GM23338 (cell line): ENCODE results near the gene PFN2. TPM values are rescaled to one million over a fixed set of nuclear protein-coding genes. Genes with fewer than 3 reads are reported as not detected.

Experiments used
- ATAC-seq: fragments of 200-7000 bp; cut with Tn5 transposase; 3 replicates; pipeline ENCODE4 v1.9.1; 2020
- DNase-seq: peaks from one replicate; pipeline ENCODE4 v3.0.0-alpha.2; 2015; ENCODE audit warnings: low spot score
- H2AFZ ChIP-seq: fragments of 200-600 bp; sonication (generic); 2 replicates; pipeline ENCODE4 v1.8.0; 2016; ENCODE audit warnings: antibody characterized with exemption, mild to moderate bottlenecking, moderate library complexity
- H3F3A ChIP-seq: fragments of 200-600 bp; sonication (generic); replicated peaks from 2 replicates; pipeline ENCODE4 v1.8.0; 2017; ENCODE audit warnings: antibody characterized with exemption, mixed run types, low read depth
- H3K27ac ChIP-seq: fragments of 200-600 bp; sonication (generic); 2 replicates; pipeline ENCODE4 v1.6.1; 2016; ENCODE audit warnings: low read depth
- H3K27me3 ChIP-seq: fragments of 200-600 bp; sonication (generic); 2 replicates; pipeline ENCODE4 v1.8.0; 2016; ENCODE audit warnings: mild to moderate bottlenecking, mixed run types, moderate library complexity; ENCODE audit not compliant: insufficient read depth
- H3K36me3 ChIP-seq: fragments of 200-600 bp; sonication (generic); 2 replicates; pipeline ENCODE4 v1.8.0; 2016; ENCODE audit warnings: mild to moderate bottlenecking; ENCODE audit not compliant: insufficient read depth
- H3K4me1 ChIP-seq: fragments of 200-600 bp; sonication (generic); 2 replicates; pipeline ENCODE4 v1.8.0; 2016; ENCODE audit warnings: mild to moderate bottlenecking, moderate library complexity; ENCODE audit not compliant: insufficient read depth
- H3K4me2 ChIP-seq: fragments of 200-600 bp; sonication (generic); 2 replicates; pipeline ENCODE4 v1.7.1; 2017; ENCODE audit warnings: mixed run types
- H3K4me3 ChIP-seq: fragments of 200-600 bp; sonication (generic); 2 replicates; pipeline ENCODE4 v1.6.1; 2016; ENCODE audit warnings: mixed run types
- H3K79me2 ChIP-seq: fragments of 200-600 bp; sonication (generic); replicated peaks from 2 replicates; pipeline ENCODE4 v1.8.0; 2017; ENCODE audit warnings: mild to moderate bottlenecking; ENCODE audit not compliant: insufficient read depth
- H3K9me2 ChIP-seq: fragments of 200-600 bp; sonication (generic); 2 replicates; pipeline ENCODE4 v1.8.0; 2017; ENCODE audit not compliant: insufficient read depth
- H4K20me1 ChIP-seq: fragments of 200-600 bp; sonication (generic); replicated peaks from 2 replicates; pipeline ENCODE4 v1.8.0; 2017; ENCODE audit warnings: mild to moderate bottlenecking; ENCODE audit not compliant: insufficient read depth
- H3K27ac Mint-ChIP-seq: 2 replicates; pipeline ENCODE4 v1.8.0; 2020; ENCODE audit warnings: inconsistent platforms, mild to moderate bottlenecking, moderate library complexity, mixed read lengths
- H3K27me3 Mint-ChIP-seq: 3 replicates; pipeline ENCODE4 v1.8.0; 2022; ENCODE audit warnings: low read depth, mild to moderate bottlenecking, moderate library complexity, mixed read lengths, inconsistent platforms; ENCODE audit not compliant: insufficient read depth, poor library complexity
- H3K36me3 Mint-ChIP-seq: 3 replicates; pipeline ENCODE4 v1.8.0; 2021; ENCODE audit warnings: low read depth, mild to moderate bottlenecking, inconsistent platforms, moderate library complexity, mixed read lengths
- H3K4me1 Mint-ChIP-seq: 3 replicates; pipeline ENCODE4 v1.8.0; 2020; ENCODE audit warnings: mild to moderate bottlenecking, inconsistent platforms, mixed read lengths
- H3K4me3 Mint-ChIP-seq: 3 replicates; pipeline ENCODE4 v1.8.0; 2021; ENCODE audit warnings: moderate library complexity, mild to moderate bottlenecking, inconsistent platforms, mixed read lengths
- H3K9me3 Mint-ChIP-seq: 3 replicates; pipeline ENCODE4 v1.8.0; 2020; ENCODE audit warnings: moderate library complexity, mild to moderate bottlenecking, inconsistent platforms, mixed read lengths
- CREB1 ChIP-seq: fragments of 250-450 bp; sonication (Bioruptor Pico); IDR thresholded peaks from 2 replicates; pipeline ENCODE4 v1.5.0; 2020; ENCODE audit warnings: low read depth, mild to moderate bottlenecking, moderate library complexity
- CTCF ChIP-seq, 2 experiments: fragments of 200-600 bp in 1 of 2; sonication (generic) in 1 of 2; conservative IDR thresholded peaks; 2 replicates each; pipeline versions ENCODE4 v1.5.1 to v1.6.1; 2016 to 2017; ENCODE audit warnings: antibody characterized with exemption in 2 of 2, low read depth in 2 of 2, mild to moderate bottlenecking in 2 of 2, moderate library complexity in 1 of 2
- ETS1 ChIP-seq: IDR thresholded peaks from 2 replicates; pipeline ENCODE4 v1.6.1; 2016; ENCODE audit warnings: antibody characterized with exemption
- EZH2 ChIP-seq: fragments of 200-600 bp; sonication (generic); IDR thresholded peaks from one replicate; pipeline ENCODE4 v1.8.0; 2017; ENCODE audit warnings: antibody characterized with exemption, mild to moderate bottlenecking, low read depth; ENCODE audit not compliant: unreplicated experiment
- EZH2phosphoT487 ChIP-seq: fragments of 200-600 bp; sonication (generic); IDR thresholded peaks from one replicate; pipeline ENCODE4 v1.8.1; 2018; ENCODE audit warnings: antibody characterized with exemption; ENCODE audit not compliant: unreplicated experiment
- JUNB ChIP-seq: IDR thresholded peaks from one replicate; pipeline ENCODE4 v1.6.1; 2016; ENCODE audit warnings: antibody characterized with exemption; ENCODE audit not compliant: unreplicated experiment
- NANOG ChIP-seq: IDR thresholded peaks from 2 replicates; pipeline ENCODE4 v1.6.1; 2016; ENCODE audit warnings: antibody characterized with exemption, borderline replicate concordance
- POLR2AphosphoS5 ChIP-seq: IDR thresholded peaks from 2 replicates; pipeline ENCODE4 v1.6.1; 2016; ENCODE audit warnings: antibody characterized with exemption, low read depth
- REST ChIP-seq: IDR thresholded peaks from one replicate; pipeline ENCODE4 v1.6.1; 2018; ENCODE audit warnings: antibody characterized with exemption; ENCODE audit not compliant: unreplicated experiment
- STAT1 ChIP-seq: IDR thresholded peaks from one replicate; pipeline ENCODE4 v1.6.1; 2016; ENCODE audit warnings: antibody characterized with exemption; ENCODE audit not compliant: unreplicated experiment
- ZNF114 ChIP-seq: fragments of 250-450 bp; sonication (Bioruptor Pico); IDR thresholded peaks from 2 replicates; pipeline ENCODE4 v1.5.0; 2020; ENCODE audit warnings: mild to moderate bottlenecking, moderate library complexity
- ZNF331 ChIP-seq: fragments of 250-450 bp; sonication (Bioruptor Pico); IDR thresholded peaks from 2 replicates; pipeline ENCODE4 v1.5.0; 2020; ENCODE audit warnings: low read depth, mild to moderate bottlenecking, moderate library complexity
- ZNF462 ChIP-seq: fragments of 250-450 bp; sonication (Bioruptor Pico); IDR thresholded peaks from 2 replicates; pipeline ENCODE4 v1.5.0; 2020; ENCODE audit warnings: mild to moderate bottlenecking, moderate library complexity
- polyA plus RNA-seq: library from polyadenylated mRNA; unstranded; fragments of >200 nt; fragmentation: Nextera tagmentation; extraction: Ambion mirVana; gene quantifications from 2 replicates; pipeline ENCODE4 v1.2.1, GENCODE V29; 2016
- total RNA-seq: library from RNA; depleted of rRNA; stranded (reverse); fragments of >200 nt; shearing (Covaris generic); gene quantifications from 2 replicates; pipeline ENCODE4 v1.2.3, GENCODE V29; 2014

Gene PFN2
- total and polyA plus RNA-seq, 2 experiments from 2014 or later = 183 to 212 TPM

GRCh38 chr3:150006794-150007193, 36.1 kb upstream of the PFN2 start:
- Histone ChIP-seq H3K4me2 (no peak overlapping the region), H3K4me1 (no peaks in the 10 kb centered on the region), H3K27me3 (no peaks in the 10 kb centered on the region), H2AFZ (no peak overlapping the region), H3K79me2 (no peaks in the 10 kb centered on the region), H4K20me1 (no peaks in the 10 kb centered on the region; the same call in 1 of the 2 replicates), H3K9me2 (no peaks in the 10 kb centered on the region), H3K36me3 (no peaks in the 10 kb centered on the region), H3F3A (no peaks in the 10 kb centered on the region), H3K27ac (no peak overlapping the region), H3K4me3 (no peak overlapping the region)
- Mint-ChIP-seq H3K36me3 (no peaks in the 10 kb centered on the region), H3K4me3 (no peak overlapping the region), H3K9me3 (no peaks in the 10 kb centered on the region), H3K27ac (no peak overlapping the region), H3K4me1 (no peaks in the 10 kb centered on the region), H3K27me3 (no peaks in the 10 kb centered on the region)
- DNase-seq (no peak), ATAC-seq (no peak)
- TF ChIP-seq NANOG (no peak), CTCF (conservative IDR thresholded peaks at IDR 0.05; ENCODE audit: low read depth in 2 of 2) (no peak), STAT1 (no peak), EZH2 (no peak), ETS1 (no peak), POLR2AphosphoS5 (no peak), REST (no peak), EZH2phosphoT487 (no peak), ZNF331 (CRISPR knock-in tag) (no peak), ZNF114 (CRISPR knock-in tag) (no peak), ZNF462 (CRISPR knock-in tag) (no peak), CREB1 (CRISPR knock-in tag) (no peak), JUNB (no peak)
